ENCODE data around the gene DGCR6.
"Not testable (repeated sequence)": the region's sequence is repeated elsewhere in the genome, so short reads cannot be mapped to it uniquely, and the experiment has no call there.

DNA sequence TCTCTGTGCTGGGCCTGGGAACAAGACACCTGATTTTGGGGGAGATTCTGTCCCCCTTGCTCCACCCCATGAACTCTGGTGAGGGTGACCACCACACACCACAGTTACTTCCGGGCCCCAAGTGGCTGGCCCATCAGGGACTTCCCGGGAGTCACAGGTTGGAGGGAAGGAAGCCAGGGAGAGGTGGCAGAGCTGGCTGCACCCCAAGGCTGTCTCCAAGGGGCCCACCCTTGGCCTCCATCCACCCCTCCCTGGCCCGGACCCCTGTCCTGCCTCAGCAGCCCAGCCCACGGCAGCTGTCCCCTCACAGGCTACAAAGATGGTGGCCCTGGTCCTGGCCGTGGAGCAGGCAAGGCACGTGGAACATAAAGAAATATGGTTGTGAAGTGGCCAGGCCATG is 53.1 kb downstream of the DGCR6 start:
- TF ChIP-seq POLR2AphosphoS5 (IDR thresholded peaks at IDR 0.05; ENCODE audit: insufficient read depth in 1 of 2, low read depth in 1 of 2); CTCF (IDR thresholded peaks at IDR 0.05); POLR2A (IDR thresholded peaks at IDR 0.05): not testable (repeated sequence)
